Muscle layer of colon (tissue), 2 donors: ENCODE data around the gene SCUBE3.

ENCODE experiments used
- H3K27ac ChIP-seq: one replicate; pipeline ENCODE4 v1.7.0; 2013; ENCODE audit warnings: low read depth, mild to moderate bottlenecking, low read length, moderate library complexity
- H3K27me3 ChIP-seq, 2 donors: one replicate each; pipeline ENCODE4 v1.7.0; 2013; ENCODE audit warnings: low read length in 2 of 2, mild to moderate bottlenecking in 2 of 2; ENCODE audit not compliant: insufficient read depth in 2 of 2, control insufficient read depth in 1 of 2
- H3K36me3 ChIP-seq: one replicate; pipeline ENCODE4 v1.7.0; 2013; ENCODE audit warnings: mild to moderate bottlenecking, low read length; ENCODE audit not compliant: insufficient read depth
- H3K4me1 ChIP-seq: one replicate; pipeline ENCODE4 v1.7.0; 2013; ENCODE audit warnings: mild to moderate bottlenecking, low read length; ENCODE audit not compliant: insufficient read depth
- H3K4me3 ChIP-seq, 2 donors: one replicate each; pipeline ENCODE4 v1.7.0; 2013; ENCODE audit warnings: low read length in 2 of 2, low read depth in 1 of 2, mild to moderate bottlenecking in 1 of 2, moderate library complexity in 1 of 2
- H3K9ac ChIP-seq: one replicate; pipeline ENCODE4 v1.7.0; 2013; ENCODE audit warnings: low read length
- H3K9me3 ChIP-seq: one replicate; pipeline ENCODE4 v1.7.0; 2013; ENCODE audit warnings: mild to moderate bottlenecking, low read length
- donor health status: abdominal sarcoma.
- donor health status: Adenocarcinoma of cecum.

Gene SCUBE3

GRCh38 chr6:35213298-35213791 is 411 bp upstream of the SCUBE3 start:
- H3K27ac ChIP-seq: no peak overlapping the region
- H3K9me3 ChIP-seq: no peaks in the 10 kb centered on the region
- no peak overlapping the region for H3K9ac ChIP-seq
- H3K27me3 ChIP-seq: peaks cover 24 to 51% of the 10 kb centered on the region in 2 donors
- H3K4me3 ChIP-seq: peak overlapping the region; percentile 58 to 77
- H3K36me3 ChIP-seq: no peaks in the 10 kb centered on the region
- no peaks in the 10 kb centered on the region for H3K4me1 ChIP-seq

- Histone ChIP-seq H3K27me3 (peaks cover 24 to 51% of the 10 kb centered on the region in 2 donors), H3K4me1 (no peaks in the 10 kb centered on the region), H3K27ac (no peak overlapping the region), H3K9ac (no peak overlapping the region), H3K9me3 (no peaks in the 10 kb centered on the region), H3K36me3 (no peaks in the 10 kb centered on the region), H3K4me3 (peak overlapping the region in 1 of 2 donors; percentile 58)
These were observed 1.3 kb downstream of the SCUBE3 start for GRCh38 chr6:35214869-35215664.

- H3K9me3 ChIP-seq: no peaks in the 10 kb centered on the region
- H3K4me3 ChIP-seq: no peak overlapping the region
- H3K9ac ChIP-seq: no peak overlapping the region
- H3K36me3 ChIP-seq: no peaks in the 10 kb centered on the region
- H3K27ac ChIP-seq: no peak overlapping the region
- H3K27me3 ChIP-seq: peaks cover 24 to 51% of the 10 kb centered on the region in 2 donors
- no peaks in the 10 kb centered on the region for H3K4me1 ChIP-seq
These were observed 2.1 kb downstream of the SCUBE3 start for GRCh38 chr6:35215665-35216411.

GRCh38 chr6:35216412-35216732 is 2.6 kb downstream of the SCUBE3 start:
- Histone ChIP-seq H3K4me3 (no peak overlapping the region), H3K36me3 (no peaks in the 10 kb centered on the region), H3K4me1 (no peaks in the 10 kb centered on the region), H3K9ac (no peak overlapping the region), H3K27ac (no peak overlapping the region), H3K27me3 (peaks cover 24 to 51% of the 10 kb centered on the region in 2 donors), H3K9me3 (no peaks in the 10 kb centered on the region)

- Histone ChIP-seq H3K36me3 (no peaks in the 10 kb centered on the region), H3K27ac (no peak overlapping the region), H3K4me3 (no peak overlapping the region), H3K27me3 (peaks cover 23 to 46% of the 10 kb centered on the region in 2 donors), H3K4me1 (no peaks in the 10 kb centered on the region), H3K9ac (no peak overlapping the region), H3K9me3 (no peaks in the 10 kb centered on the region)
These were observed 3.4 kb downstream of the SCUBE3 start for GRCh38 chr6:35216851-35217811.

DNA sequence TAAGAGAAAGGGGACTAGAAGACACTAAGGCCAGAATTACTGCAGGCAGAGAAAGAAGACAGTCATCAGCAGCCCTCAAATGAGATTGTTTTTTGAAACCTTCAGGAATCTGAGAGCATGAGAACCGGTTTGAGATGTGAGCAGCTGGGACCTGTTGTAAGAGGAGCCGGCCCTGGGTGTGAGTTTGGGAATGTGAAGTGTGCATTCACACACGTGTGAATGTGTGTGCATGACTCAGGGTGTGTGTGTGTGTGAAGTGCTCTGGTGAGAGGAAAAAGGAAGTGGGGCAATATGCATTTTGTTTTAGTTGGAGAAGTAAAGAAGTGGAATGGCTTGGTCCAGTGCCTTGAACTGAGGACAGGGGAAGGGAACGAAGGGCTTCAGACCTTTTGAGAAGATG is 4.3 kb downstream of the SCUBE3 start:
- peaks cover 14 to 37% of the 10 kb centered on the region in 2 donors for H3K27me3 ChIP-seq
- no peak overlapping the region for H3K27ac ChIP-seq
- H3K9ac ChIP-seq: no peak overlapping the region
- no peaks in the 10 kb centered on the region for H3K4me1 ChIP-seq
- H3K9me3 ChIP-seq: no peaks in the 10 kb centered on the region
- H3K4me3 ChIP-seq: no peak overlapping the region
- no peaks in the 10 kb centered on the region for H3K36me3 ChIP-seq

DNA sequence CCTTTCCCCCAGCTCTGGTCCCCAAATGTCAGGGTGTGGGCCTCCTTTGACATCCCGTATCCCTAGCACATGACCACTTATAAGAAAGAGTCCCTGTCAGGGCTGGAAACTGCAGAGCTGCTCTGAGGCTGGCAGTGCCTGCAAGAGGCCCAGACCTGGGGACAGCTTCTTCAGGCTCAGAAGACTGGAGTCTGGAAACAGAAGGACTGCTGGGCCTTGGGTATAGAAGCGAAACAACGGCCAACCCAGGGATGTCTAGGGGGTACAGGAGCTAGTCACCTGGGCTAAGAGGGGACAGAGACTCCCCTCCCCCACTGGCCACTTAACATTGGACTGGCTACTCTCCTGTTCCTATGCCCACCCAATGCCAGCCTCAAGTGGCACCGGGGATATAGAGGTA is 4.7 kb downstream of the SCUBE3 start:
- H3K9ac ChIP-seq: no peak overlapping the region
- H3K4me1 ChIP-seq: no peaks in the 10 kb centered on the region
- no peaks in the 10 kb centered on the region for H3K36me3 ChIP-seq
- H3K4me3 ChIP-seq: no peak overlapping the region
- no peaks in the 10 kb centered on the region for H3K9me3 ChIP-seq
- no peak overlapping the region for H3K27ac ChIP-seq
- H3K27me3 ChIP-seq: peaks cover 10 to 32% of the 10 kb centered on the region in 2 donors

DNA sequence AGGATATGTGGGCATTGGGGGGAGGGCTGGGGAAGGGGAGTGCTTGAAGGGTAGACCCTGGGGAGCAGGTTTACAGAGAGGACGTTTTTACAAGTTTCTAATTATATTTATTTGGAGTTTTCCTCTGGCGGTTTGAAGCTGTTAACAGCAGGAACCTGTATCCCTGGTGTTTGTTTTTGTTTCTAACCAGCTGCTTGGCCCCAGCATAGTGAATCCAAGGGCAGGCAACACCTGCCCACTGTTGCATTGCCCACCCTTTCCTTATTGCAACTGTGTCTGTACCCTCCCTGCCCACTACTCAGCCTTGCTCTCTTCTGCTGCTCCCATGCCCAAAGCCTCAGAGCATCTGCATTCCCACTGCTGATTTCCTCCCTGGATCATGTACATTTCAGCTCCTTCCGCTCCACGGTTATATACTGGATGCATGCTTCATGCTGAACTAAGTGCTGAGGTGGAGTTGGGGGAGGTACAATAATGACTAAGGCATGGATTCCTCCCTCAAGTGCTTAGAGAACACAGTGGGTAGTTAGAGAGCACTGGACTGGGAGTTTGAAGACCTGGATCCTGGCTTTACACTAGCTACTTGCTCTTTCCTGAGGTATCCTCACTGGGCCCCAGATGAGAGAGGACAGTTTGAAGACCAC is 6.0 kb downstream of the SCUBE3 start:
- Histone ChIP-seq H3K27ac (no peak overlapping the region), H3K9me3 (no peaks in the 10 kb centered on the region), H3K4me3 (no peak overlapping the region), H3K36me3 (no peaks in the 10 kb centered on the region), H3K4me1 (no peaks in the 10 kb centered on the region), H3K9ac (no peak overlapping the region), H3K27me3 (peaks cover 7 to 22% of the 10 kb centered on the region in 2 donors)

GRCh38 chr6:35220711-35221110 is 7.0 kb downstream of the SCUBE3 start:
- H3K27ac ChIP-seq: no peak overlapping the region
- H3K27me3 ChIP-seq: peaks cover 0 to 15% of the 10 kb centered on the region in 2 donors
- H3K4me3 ChIP-seq: no peak overlapping the region
- no peaks in the 10 kb centered on the region for H3K36me3 ChIP-seq
- H3K9me3 ChIP-seq: no peaks in the 10 kb centered on the region
- H3K9ac ChIP-seq: no peak overlapping the region
- no peaks in the 10 kb centered on the region for H3K4me1 ChIP-seq

- Histone ChIP-seq H3K27ac (no peak overlapping the region), H3K4me3 (no peak overlapping the region), H3K27me3 (no peaks in the 10 kb centered on the region), H3K36me3 (no peaks in the 10 kb centered on the region), H3K4me1 (no peaks in the 10 kb centered on the region), H3K9me3 (no peaks in the 10 kb centered on the region), H3K9ac (no peak overlapping the region)
These were observed 9.6 kb downstream of the SCUBE3 start for GRCh38 chr6:35223396-35223795.
